B cell (primary cell): Measurements from ENCODE around the gene FANCC. TPM values are rescaled to one million over a fixed set of nuclear protein-coding genes. Genes with fewer than 3 reads are reported as not detected.

Experiments used
- ATAC-seq: fragments of 200-7000 bp; cut with Tn5 transposase; one replicate; pipeline ENCODE4 v1.10.0; 2021; ENCODE audit warnings: low read depth, mild to moderate bottlenecking, moderate number of reproducible peaks, moderate library complexity
- CTCF ChIA-PET: fragments of 350-600 bp; sonication (Branson Sonifier 250); formaldehyde crosslinking; loops from one replicate; lab custom pipeline; 2021; ENCODE audit warnings: antibody characterized with exemption, inconsistent platforms; lab: Charles Lee
- POLR2A ChIA-PET: fragments of 350-600 bp; sonication (Branson Sonifier 250); formaldehyde crosslinking; loops from one replicate; lab custom pipeline; 2021; ENCODE audit warnings: antibody characterized with exemption; lab: Charles Lee
- DNase-seq: peaks from one replicate; pipeline ENCODE4 v3.0.0; 2013
- H2AFZ ChIP-seq: 2 replicates; pipeline ENCODE4 v1.6.1; 2012; ENCODE audit warnings: mild to moderate bottlenecking, low read depth, low read length; ENCODE audit not compliant: insufficient read depth, poor library complexity, severe bottlenecking
- H3K27ac ChIP-seq, 2 donors: 1 replicate in 1 of 2; 2 replicates in 1 of 2; pipeline ENCODE4 v1.5.1; 2012 to 2013; ENCODE audit warnings: low read length in 2 of 2, mild to moderate bottlenecking in 2 of 2, moderate library complexity in 1 of 2
- H3K27me3 ChIP-seq, 4 experiments: fragments of 200-600 bp in 1 of 4; sonication (generic) in 1 of 4; replicated peaks in 1 of 4; 1 replicate in 2 of 4; 2 replicates in 2 of 4; pipeline versions ENCODE4 v1.6.1 to v1.7.0; 2013 to 2016; ENCODE audit warnings: low read length in 3 of 4, mild to moderate bottlenecking in 2 of 4, mixed read lengths in 1 of 4, moderate library complexity in 1 of 4; ENCODE audit not compliant: insufficient read depth in 4 of 4, control insufficient read depth in 3 of 4; ENCODE audit errors: control extremely low read depth in 1 of 4
- H3K36me3 ChIP-seq, 2 experiments: replicated peaks in 1 of 2; 1 replicate in 1 of 2; 2 replicates in 1 of 2; pipeline versions ENCODE4 v1.6.1 to v1.7.1; 2013; ENCODE audit warnings: low read length in 1 of 2; ENCODE audit not compliant: insufficient read depth in 2 of 2, control insufficient read depth in 1 of 2; ENCODE audit errors: control extremely low read depth in 1 of 2, extremely low read depth in 1 of 2
- H3K4me1 ChIP-seq, 2 donors: fragments of 200-600 bp in 1 of 2; sonication (generic) in 1 of 2; 1 replicate in 1 of 2; 2 replicates in 1 of 2; pipeline versions ENCODE4 v1.5.1 to v1.6.1; 2013 to 2017; ENCODE audit warnings: low read length in 2 of 2; ENCODE audit not compliant: control insufficient read depth in 2 of 2, insufficient read depth in 2 of 2
- H3K4me2 ChIP-seq: replicated peaks from 2 replicates; pipeline ENCODE3; 2012; ENCODE audit warnings: mild to moderate bottlenecking, low read depth, low read length; ENCODE audit not compliant: poor library complexity, severe bottlenecking
- H3K4me3 ChIP-seq, 5 experiments: fragments of 200-600 bp in 1 of 5; sonication (generic) in 1 of 5; 1 replicate in 3 of 5; 2 replicates in 2 of 5; pipeline versions ENCODE4 v1.5.1 to v1.7.0; 2011 to 2016; ENCODE audit warnings: low read length in 4 of 5, mild to moderate bottlenecking in 4 of 5, low read depth in 2 of 5, control low read depth in 1 of 5, moderate library complexity in 1 of 5; ENCODE audit not compliant: insufficient read depth in 1 of 5; ENCODE audit errors: control extremely low read depth in 1 of 5, extremely low read depth in 1 of 5
- H3K79me2 ChIP-seq: fragments of 200-600 bp; sonication (generic); one replicate; pipeline ENCODE4 v1.6.0; 2016; ENCODE audit warnings: low read length; ENCODE audit not compliant: control insufficient read depth, insufficient read depth
- H3K9ac ChIP-seq: fragments of 200-600 bp; sonication (generic); 2 replicates; pipeline ENCODE4 v1.6.1; 2017; ENCODE audit warnings: mild to moderate bottlenecking, low read length, moderate library complexity
- H3K9me3 ChIP-seq, 3 donors: one replicate each; pipeline versions ENCODE4 v1.6.1 to v1.7.1; 2013; ENCODE audit warnings: low read length in 2 of 3; ENCODE audit not compliant: control insufficient read depth in 2 of 3, insufficient read depth in 1 of 3; ENCODE audit errors: control extremely low read depth in 1 of 3
- H4K20me1 ChIP-seq: 2 replicates; pipeline ENCODE4 v1.6.0; 2012; ENCODE audit warnings: mild to moderate bottlenecking, low read length; ENCODE audit not compliant: insufficient read depth, control insufficient read depth, poor library complexity, severe bottlenecking
- H3K27ac Mint-ChIP-seq: one replicate; pipeline ENCODE4 v1.8.0; 2021; ENCODE audit warnings: mixed read lengths
- H3K27me3 Mint-ChIP-seq: one replicate; pipeline ENCODE4 v1.8.0; 2021; ENCODE audit warnings: mixed read lengths
- H3K4me1 Mint-ChIP-seq: one replicate; pipeline ENCODE4 v1.8.0; 2021; ENCODE audit warnings: mixed read lengths
- H3K4me3 Mint-ChIP-seq: one replicate; pipeline ENCODE4 v1.8.0; 2021; ENCODE audit warnings: mixed read lengths
- H3K9me3 Mint-ChIP-seq: one replicate; pipeline ENCODE4 v1.8.0; 2022; ENCODE audit warnings: mixed read lengths; ENCODE audit not compliant: insufficient read depth
- EZH2 ChIP-seq: IDR thresholded peaks from 2 replicates; pipeline ENCODE4 v1.6.1; 2012; ENCODE audit warnings: borderline replicate concordance, low read depth, mild to moderate bottlenecking, moderate library complexity, low read length; ENCODE audit not compliant: insufficient read depth, poor library complexity, severe bottlenecking
- WGBS: methylation state at CpG from one replicate; pipeline ENCODE4 v1.1.5; 2013; ENCODE audit warnings: missing lambda C conversion rate; ENCODE audit not compliant: insufficient coverage; 5-methylcytosine and 5-hydroxymethylcytosine counted together
- intact Hi-C: fragments of 100-400 bp; cut with micrococcal nuclease; formaldehyde crosslinking; loops from one replicate; pipeline ENCODE4 v1.10.0; 2022
- polyA plus RNA-seq: library from polyadenylated mRNA; depleted of rRNA; stranded (reverse); fragments of >200 nt; gene quantifications from 2 replicates; pipeline ENCODE4 v1.2.3, GENCODE V29; 2012
- total RNA-seq, 2 donors: library from RNA; stranded (reverse); fragments of 120-200 nt in 1 of 2; gene quantifications; 1 replicate in 1 of 2; 2 replicates in 1 of 2; pipeline versions ENCODE4 v1.2.3 to v1.2.4, GENCODE V29; 2013 to 2022
- TF ChIP-seq, protein P1 (sequence below): fragments of 200-600 bp; IDR thresholded peaks from one replicate; pipeline ENCODE4 v1.8.0; 2022; ENCODE audit warnings: antibody characterized with exemption, mild to moderate bottlenecking

The FANCC gene
- total and polyA plus RNA-seq, 2 donors (not counting 1 experiment from before 2014, with no cell fraction given): 1.8 to 11.1 TPM

DNA sequence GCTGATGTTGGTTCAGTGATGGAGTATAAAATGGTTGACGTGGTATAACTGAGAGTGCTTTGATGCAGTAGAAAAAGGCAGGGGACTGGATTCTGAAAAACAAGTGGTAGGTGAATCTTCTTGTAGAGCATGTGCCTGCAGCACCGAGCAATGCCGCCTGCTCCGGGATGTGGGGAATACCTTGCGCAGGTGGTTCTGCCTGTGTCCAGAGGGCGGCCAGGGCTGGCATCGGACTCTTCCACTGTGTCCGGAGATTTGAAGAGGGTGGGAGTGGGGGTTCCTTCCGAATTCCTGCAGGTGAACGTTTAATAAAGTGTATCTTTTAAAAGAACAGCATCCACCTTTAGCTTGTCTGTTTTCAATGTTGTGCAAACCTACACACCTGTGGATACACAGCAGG lies 238.0 kb downstream of the FANCC start:
- POLR2A ChIA-PET: no interaction called here
- CTCF ChIA-PET: no interaction called here
- Histone ChIP-seq H2AFZ (no peak overlapping the region), H3K79me2 (no peaks in the 10 kb centered on the region), H3K9ac (no peak overlapping the region), H3K27ac (no peak overlapping the region), H3K9me3 (no peaks in the 10 kb centered on the region), H3K27me3 (no peaks in the 10 kb centered on the region), H3K4me3 (no peak overlapping the region), H3K36me3 (peaks cover 0 to 3% of the 10 kb centered on the region in 2 experiments), H3K4me1 (no peaks in the 10 kb centered on the region), H4K20me1 (no peaks in the 10 kb centered on the region), H3K4me2 (no peak overlapping the region)
- 94% methylated on average over 5 of the region's 10 CpGs for WGBS
- DNase-seq (no peak), ATAC-seq (no peak)
- H3K4me1 Mint-ChIP-seq: no peaks in the 10 kb centered on the region
- no peak overlapping the region for H3K27ac Mint-ChIP-seq
- intact Hi-C loops: no loop called here
- no peaks in the 10 kb centered on the region for H3K9me3 Mint-ChIP-seq
- no peak for TF ChIP-seq EZH2
- TF ChIP-seq, protein P1, sequence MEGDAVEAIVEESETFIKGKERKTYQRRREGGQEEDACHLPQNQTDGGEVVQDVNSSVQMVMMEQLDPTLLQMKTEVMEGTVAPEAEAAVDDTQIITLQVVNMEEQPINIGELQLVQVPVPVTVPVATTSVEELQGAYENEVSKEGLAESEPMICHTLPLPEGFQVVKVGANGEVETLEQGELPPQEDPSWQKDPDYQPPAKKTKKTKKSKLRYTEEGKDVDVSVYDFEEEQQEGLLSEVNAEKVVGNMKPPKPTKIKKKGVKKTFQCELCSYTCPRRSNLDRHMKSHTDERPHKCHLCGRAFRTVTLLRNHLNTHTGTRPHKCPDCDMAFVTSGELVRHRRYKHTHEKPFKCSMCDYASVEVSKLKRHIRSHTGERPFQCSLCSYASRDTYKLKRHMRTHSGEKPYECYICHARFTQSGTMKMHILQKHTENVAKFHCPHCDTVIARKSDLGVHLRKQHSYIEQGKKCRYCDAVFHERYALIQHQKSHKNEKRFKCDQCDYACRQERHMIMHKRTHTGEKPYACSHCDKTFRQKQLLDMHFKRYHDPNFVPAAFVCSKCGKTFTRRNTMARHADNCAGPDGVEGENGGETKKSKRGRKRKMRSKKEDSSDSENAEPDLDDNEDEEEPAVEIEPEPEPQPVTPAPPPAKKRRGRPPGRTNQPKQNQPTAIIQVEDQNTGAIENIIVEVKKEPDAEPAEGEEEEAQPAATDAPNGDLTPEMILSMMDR: no peak
- no peaks in the 10 kb centered on the region for H3K27me3 Mint-ChIP-seq
- no peak overlapping the region for H3K4me3 Mint-ChIP-seq

DNA sequence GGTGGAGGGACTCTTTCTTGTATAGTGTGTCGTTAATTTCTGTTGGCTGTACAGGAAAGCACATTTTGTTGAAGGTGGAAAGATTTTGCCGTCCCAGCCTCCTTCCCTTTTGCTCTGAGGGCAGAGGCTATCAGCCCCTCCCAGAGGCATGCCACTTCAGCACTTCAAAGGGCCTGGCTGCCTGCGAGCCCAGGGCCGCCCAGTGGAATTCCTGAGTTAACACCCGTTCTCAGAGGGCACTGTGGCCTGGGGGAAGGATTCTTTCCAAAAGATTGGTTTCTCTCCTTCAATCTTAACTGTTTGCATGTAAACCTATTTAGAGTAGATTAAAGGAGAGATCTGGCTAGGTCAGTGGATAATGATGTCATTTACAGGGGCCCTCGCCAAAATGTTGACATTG lies 238.6 kb downstream of the FANCC start:
- Histone ChIP-seq H4K20me1 (no peaks in the 10 kb centered on the region), H3K36me3 (peaks cover 0 to 3% of the 10 kb centered on the region in 2 experiments), H3K27ac (no peak overlapping the region), H2AFZ (no peak overlapping the region), H3K4me3 (no peak overlapping the region), H3K4me2 (no peak overlapping the region), H3K4me1 (no peaks in the 10 kb centered on the region), H3K9me3 (no peaks in the 10 kb centered on the region), H3K9ac (no peak overlapping the region), H3K79me2 (no peaks in the 10 kb centered on the region), H3K27me3 (no peaks in the 10 kb centered on the region)
- WGBS: 100% methylated on average over 3 of the region's 6 CpGs
- no peak overlapping the region for H3K27ac Mint-ChIP-seq
- no peak overlapping the region for H3K4me3 Mint-ChIP-seq
- ChIA-PET CTCF (no interaction called here), POLR2A (no interaction called here)
- ATAC-seq (no peak), DNase-seq (no peak)
- no peaks in the 10 kb centered on the region for H3K9me3 Mint-ChIP-seq
- TF ChIP-seq, protein P1: no peak
- no peak for TF ChIP-seq EZH2
- intact Hi-C loops: no loop called here
- no peaks in the 10 kb centered on the region for H3K4me1 Mint-ChIP-seq
- H3K27me3 Mint-ChIP-seq: no peaks in the 10 kb centered on the region
